H9 (cell line): ENCODE measurements around the gene MBD3L2B. TPM values are rescaled to one million over a fixed set of nuclear protein-coding genes. Genes with fewer than 3 reads are reported as not detected.

Experiments used
- DNase-seq: peaks from one replicate; pipeline ENCODE4 v3.0.0-alpha.2; 2017
- H2AFZ ChIP-seq: one replicate; pipeline ENCODE4 v1.6.1; 2013; ENCODE audit warnings: mild to moderate bottlenecking, low read length, control low read depth, moderate library complexity
- H2AK5ac ChIP-seq: 2 replicates; pipeline ENCODE4 v1.6.1; 2013; ENCODE audit warnings: low read length, control low read depth, mixed read lengths; ENCODE audit not compliant: insufficient read length
- H2BK120ac ChIP-seq: one replicate; pipeline ENCODE4 v1.6.1; 2013; ENCODE audit warnings: low read depth, mild to moderate bottlenecking, low read length, control low read depth, inconsistent platforms; ENCODE audit not compliant: poor library complexity, severe bottlenecking
- H2BK12ac ChIP-seq: 2 replicates; pipeline ENCODE4 v1.6.1; 2013; ENCODE audit warnings: low read length, control low read depth, mixed read lengths, low read depth; ENCODE audit not compliant: insufficient read length
- H2BK15ac ChIP-seq: 2 replicates; pipeline ENCODE4 v1.6.1; 2013; ENCODE audit warnings: low read depth, low read length, control low read depth
- H2BK20ac ChIP-seq: one replicate; pipeline ENCODE4 v1.6.1; 2013; ENCODE audit warnings: low read depth, mild to moderate bottlenecking, low read length, control low read depth, inconsistent platforms; ENCODE audit not compliant: poor library complexity, severe bottlenecking
- H2BK5ac ChIP-seq: 2 replicates; pipeline ENCODE4 v1.6.1; 2013; ENCODE audit warnings: low read length, control low read depth, mixed read lengths; ENCODE audit not compliant: insufficient read length
- H3K14ac ChIP-seq: 2 replicates; pipeline ENCODE4 v1.6.1; 2013; ENCODE audit warnings: low read length, control low read depth; ENCODE audit not compliant: insufficient read depth
- H3K18ac ChIP-seq: 2 replicates; pipeline ENCODE4 v1.6.1; 2013; ENCODE audit warnings: low read depth, mild to moderate bottlenecking, mixed read lengths, low read length, control low read depth; ENCODE audit not compliant: insufficient read length
- H3K23ac ChIP-seq: 2 replicates; pipeline ENCODE4 v1.6.1; 2013; ENCODE audit warnings: low read length, control low read depth, mixed read lengths, low read depth; ENCODE audit not compliant: insufficient read length
- H3K23me2 ChIP-seq: 2 replicates; pipeline ENCODE4 v1.6.1; 2013; ENCODE audit warnings: low read depth, mild to moderate bottlenecking, mixed read lengths, low read length, control low read depth; ENCODE audit not compliant: insufficient read length, poor library complexity, severe bottlenecking
- H3K27ac ChIP-seq: 2 replicates; pipeline ENCODE4 v1.5.1; 2013; ENCODE audit warnings: low read length, control low read depth, mixed read lengths, low read depth; ENCODE audit not compliant: insufficient read length
- H3K27me3 ChIP-seq: 2 replicates; pipeline ENCODE4 v1.6.1; 2013; ENCODE audit warnings: low read length, control low read depth, inconsistent platforms; ENCODE audit not compliant: insufficient read depth
- H3K4ac ChIP-seq: 2 replicates; pipeline ENCODE4 v1.6.1; 2013; ENCODE audit warnings: low read depth, mild to moderate bottlenecking, control low read depth, inconsistent platforms, low read length, moderate library complexity
- H3K4me1 ChIP-seq: 2 replicates; pipeline ENCODE4 v1.6.1; 2013; ENCODE audit warnings: low read length, control low read depth, inconsistent platforms; ENCODE audit not compliant: insufficient read depth
- H3K4me2 ChIP-seq: 2 replicates; pipeline ENCODE4 v1.6.1; 2013; ENCODE audit warnings: low read length, control low read depth, mixed read lengths; ENCODE audit not compliant: insufficient read length, insufficient read depth
- H3K56ac ChIP-seq: 2 replicates; pipeline ENCODE4 v1.6.1; 2013; ENCODE audit warnings: low read depth, mild to moderate bottlenecking, mixed read lengths, low read length, control low read depth; ENCODE audit not compliant: insufficient read length
- H3K79me1 ChIP-seq: 2 replicates; pipeline ENCODE4 v1.6.1; 2013; ENCODE audit warnings: low read depth, mild to moderate bottlenecking, moderate library complexity, low read length, control low read depth, inconsistent platforms; ENCODE audit not compliant: insufficient read depth, poor library complexity, severe bottlenecking
- H3K79me2 ChIP-seq: 2 replicates; pipeline ENCODE4 v1.6.1; 2013; ENCODE audit warnings: low read length, control low read depth, inconsistent platforms; ENCODE audit not compliant: insufficient read depth
- H3K9ac ChIP-seq: 2 replicates; pipeline ENCODE4 v1.6.1; 2013; ENCODE audit warnings: low read length, control low read depth, mixed read lengths; ENCODE audit not compliant: insufficient read length; ENCODE audit errors: extremely low read depth
- H3K9me3 ChIP-seq: one replicate; pipeline ENCODE4 v1.6.1; 2013; ENCODE audit warnings: low read depth, low read length, inconsistent platforms; ENCODE audit not compliant: control insufficient read depth
- H3T11ph ChIP-seq: one replicate; pipeline ENCODE4 v1.6.1; 2013; ENCODE audit warnings: mild to moderate bottlenecking, low read length, control low read depth, inconsistent platforms
- H4K20me1 ChIP-seq: one replicate; pipeline ENCODE4 v1.6.1; 2013; ENCODE audit not compliant: control insufficient read depth, insufficient read length, insufficient read depth
- H4K5ac ChIP-seq: 2 replicates; pipeline ENCODE4 v1.6.1; 2013; ENCODE audit warnings: low read depth, mild to moderate bottlenecking, mixed read lengths, low read length, control low read depth; ENCODE audit not compliant: insufficient read length
- H4K8ac ChIP-seq: replicated peaks from 2 replicates; pipeline ENCODE4 v1.6.1; 2013; ENCODE audit warnings: low read length, control low read depth, mixed read lengths, low read depth; ENCODE audit not compliant: insufficient read length
- H4K91ac ChIP-seq: 2 replicates; pipeline ENCODE4 v1.6.1; 2013; ENCODE audit warnings: low read depth, mild to moderate bottlenecking, moderate library complexity, mixed read lengths, low read length, control low read depth; ENCODE audit not compliant: insufficient read length
- H3K27ac Mint-ChIP-seq, 3 experiments: 2 replicates in 2 of 3; 3 replicates in 1 of 3; pipeline ENCODE4 v1.8.0; 2020 to 2021; ENCODE audit warnings: mixed read lengths in 3 of 3, mild to moderate bottlenecking in 1 of 3, moderate library complexity in 1 of 3
- H3K27me3 Mint-ChIP-seq: 2 replicates; pipeline ENCODE4 v1.8.0; 2021; ENCODE audit warnings: low read depth, mild to moderate bottlenecking, moderate library complexity, mixed read lengths
- H3K36me3 Mint-ChIP-seq, 3 experiments: 2 replicates in 2 of 3; 3 replicates in 1 of 3; pipeline ENCODE4 v1.8.0; 2020 to 2021; ENCODE audit warnings: low read depth in 3 of 3, mixed read lengths in 3 of 3; ENCODE audit not compliant: insufficient read depth in 1 of 3
- H3K4me1 Mint-ChIP-seq, 2 experiments: 2 replicates each; pipeline ENCODE4 v1.8.0; 2020; ENCODE audit warnings: mixed read lengths in 2 of 2
- H3K4me3 Mint-ChIP-seq, 2 experiments: 2 replicates in 1 of 2; 3 replicates in 1 of 2; pipeline ENCODE4 v1.8.0; 2020 to 2021; ENCODE audit warnings: mild to moderate bottlenecking in 2 of 2, mixed read lengths in 2 of 2, moderate library complexity in 1 of 2
- H3K9me3 Mint-ChIP-seq, 2 experiments: 2 replicates in 1 of 2; 3 replicates in 1 of 2; pipeline ENCODE4 v1.8.0; 2020; ENCODE audit warnings: mild to moderate bottlenecking in 2 of 2, mixed read lengths in 2 of 2, moderate library complexity in 1 of 2
- CTCF ChIP-seq: fragments of 200-600 bp; sonication (generic); conservative IDR thresholded peaks from 3 replicates; pipeline ENCODE4 v1.8.0; 2021; ENCODE audit warnings: antibody characterized with exemption, mild to moderate bottlenecking
- WGBS: extraction: QIAGEN DNeasy Blood & Tissue Kit; methylation state at CpG from one replicate; pipeline ENCODE4 v1.1.7; 2013; ENCODE audit warnings: missing lambda C conversion rate, low lambda C conversion rate, mixed read lengths; ENCODE audit not compliant: insufficient read length; ENCODE audit errors: extremely low coverage; 5-methylcytosine and 5-hydroxymethylcytosine counted together
- total RNA-seq: library from RNA; stranded (reverse); gene quantifications from 2 replicates; pipeline ENCODE4 v1.2.1, GENCODE V29; 2021

Gene MBD3L2B
- total RNA-seq, 1 experiment from 2014 or later, result not detected

DNA sequence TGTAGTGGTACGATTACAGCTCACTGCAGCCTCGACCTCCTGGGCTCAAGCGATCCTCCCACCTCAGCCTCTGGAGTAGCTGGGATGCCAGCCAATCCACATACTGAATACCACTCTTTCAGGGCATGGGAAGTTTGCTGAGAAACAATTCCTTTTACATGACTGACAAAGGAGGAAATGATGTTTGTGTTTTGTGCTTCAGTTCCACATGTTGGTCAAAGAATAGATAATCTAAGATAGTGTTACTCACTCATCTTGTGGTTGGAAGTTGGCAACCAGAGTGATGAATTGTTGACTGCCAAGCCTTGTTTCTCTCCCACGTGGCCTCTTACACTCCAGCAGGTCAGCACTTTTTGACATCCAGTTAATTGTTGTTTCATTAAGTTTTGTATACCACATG is 7.6 kb downstream of the MBD3L2B start:
- Histone ChIP-seq H2AFZ (no peak overlapping the region), H2BK20ac (no peak overlapping the region), H3K23me2 (no peaks in the 10 kb centered on the region), H3K23ac (no peak overlapping the region), H3K79me2 (no peaks in the 10 kb centered on the region), H3K9ac (no peak overlapping the region), H3T11ph (no peak overlapping the region), H3K27ac (no peak overlapping the region), H3K27me3 (no peaks in the 10 kb centered on the region; the same call in 1 of the 2 replicates), H2BK12ac (no peak overlapping the region), H4K20me1 (no peaks in the 10 kb centered on the region), H2BK5ac (no peak overlapping the region), H3K4me1 (no peaks in the 10 kb centered on the region), H4K8ac (no peak overlapping the region), H3K18ac (no peak overlapping the region), H4K5ac (no peak overlapping the region), H3K4me2 (no peak overlapping the region), H3K79me1 (no peaks in the 10 kb centered on the region), H3K14ac (no peak overlapping the region), H3K4ac (no peak overlapping the region), H2BK15ac (no peak overlapping the region), H2BK120ac (no peak overlapping the region), H3K56ac (no peak overlapping the region), H3K9me3 (peaks cover 27% of the 10 kb centered on the region), H2AK5ac (no peak overlapping the region), H4K91ac (no peak overlapping the region)
- peaks cover 0 to 12% (median 4%) of the 10 kb centered on the region in 3 experiments; a peak in 4 of 7 replicates for H3K36me3 Mint-ChIP-seq
- no peak overlapping the region for H3K4me3 Mint-ChIP-seq
- H3K27me3 Mint-ChIP-seq, result peaks cover 3% of the 10 kb centered on the region; the same call in 1 of the 2 replicates
- no peaks in the 10 kb centered on the region for H3K4me1 Mint-ChIP-seq
- TF ChIP-seq CTCF, result no peak
- peaks cover 85 to 91% of the 10 kb centered on the region in 2 experiments for H3K9me3 Mint-ChIP-seq
- DNase-seq, result no peak
- no CpG with 5 or more reads among the region's 4 CpGs for WGBS
- H3K27ac Mint-ChIP-seq, result no peak overlapping the region
